Liver (tissue), 9 donors: Measurements from ENCODE around the gene PDYN. TPM values are rescaled to one million over a fixed set of nuclear protein-coding genes. Genes with fewer than 3 reads are reported as not detected.

Experiments used
- DNase-seq: peaks from one replicate; pipeline ENCODE4 v3.0.0-alpha.2; 2017; ENCODE audit warnings: low spot score
- H3K27ac ChIP-seq, 2 donors: one replicate each; pipeline ENCODE4 v1.7.0; 2013; ENCODE audit warnings: inconsistent platforms in 2 of 2, low read length in 2 of 2, control low read depth in 1 of 2, low read depth in 1 of 2, mild to moderate bottlenecking in 1 of 2
- H3K27me3 ChIP-seq, 4 donors: one replicate each; pipeline versions ENCODE4 v1.6.1 to v1.7.0; 2013; ENCODE audit warnings: low read length in 3 of 4, inconsistent platforms in 1 of 4, mild to moderate bottlenecking in 1 of 4, moderate library complexity in 1 of 4; ENCODE audit not compliant: control insufficient read depth in 4 of 4, insufficient read depth in 4 of 4
- H3K36me3 ChIP-seq, 4 donors: one replicate each; pipeline versions ENCODE4 v1.6.1 to v1.7.0; 2013; ENCODE audit warnings: low read length in 3 of 4, mild to moderate bottlenecking in 3 of 4, low read depth in 1 of 4, moderate library complexity in 1 of 4; ENCODE audit not compliant: control insufficient read depth in 4 of 4, insufficient read depth in 3 of 4
- H3K4me1 ChIP-seq, 4 donors: one replicate each; pipeline versions ENCODE4 v1.6.1 to v1.7.0; 2013; ENCODE audit warnings: low read length in 3 of 4, mild to moderate bottlenecking in 3 of 4, moderate library complexity in 1 of 4; ENCODE audit not compliant: control insufficient read depth in 4 of 4, insufficient read depth in 4 of 4
- H3K4me3 ChIP-seq, 3 donors: one replicate each; pipeline versions ENCODE4 v1.6.1 to v1.7.0; 2013; ENCODE audit warnings: low read length in 3 of 3, control low read depth in 1 of 3, low read depth in 1 of 3, mild to moderate bottlenecking in 1 of 3
- H3K9ac ChIP-seq, 2 donors: one replicate each; pipeline ENCODE4 v1.7.0; 2013; ENCODE audit warnings: low read length in 2 of 2, mild to moderate bottlenecking in 2 of 2, moderate library complexity in 2 of 2, control low read depth in 1 of 2, low read depth in 1 of 2
- H3K9me3 ChIP-seq, 4 donors: one replicate each; pipeline versions ENCODE4 v1.6.1 to v1.7.0; 2013; ENCODE audit warnings: low read length in 3 of 4; ENCODE audit not compliant: control insufficient read depth in 4 of 4
- EGR1 ChIP-seq, 2 donors: IDR thresholded peaks; 2 replicates each; pipeline ENCODE4 v1.6.1; 2016 to 2018; ENCODE audit warnings: antibody characterized with exemption in 2 of 2, low read depth in 2 of 2
- FOXA1 ChIP-seq: IDR thresholded peaks from 2 replicates; pipeline ENCODE4 v1.6.1; 2016; ENCODE audit warnings: antibody characterized with exemption
- FOXA2 ChIP-seq: IDR thresholded peaks from 2 replicates; pipeline ENCODE4 v1.6.1; 2016; ENCODE audit warnings: antibody characterized with exemption
- GABPA ChIP-seq, 2 donors: IDR thresholded peaks in 1 of 2; conservative IDR thresholded peaks in 1 of 2; 2 replicates each; pipeline ENCODE4 v1.6.1; 2016; ENCODE audit warnings: antibody characterized with exemption in 2 of 2, mild to moderate bottlenecking in 1 of 2, moderate library complexity in 1 of 2
- HNF4A ChIP-seq, 2 donors: conservative IDR thresholded peaks; 2 replicates each; pipeline ENCODE4 v1.6.1; 2016; ENCODE audit warnings: antibody characterized with exemption in 2 of 2, mild to moderate bottlenecking in 2 of 2
- JUND ChIP-seq, 2 donors: IDR thresholded peaks; 2 replicates each; pipeline ENCODE4 v1.6.1; 2016; ENCODE audit warnings: antibody characterized with exemption in 2 of 2
- NR2F2 ChIP-seq: IDR thresholded peaks from 2 replicates; pipeline ENCODE4 v1.6.1; 2016; ENCODE audit warnings: antibody characterized with exemption
- RXRA ChIP-seq, 2 donors: IDR thresholded peaks; 2 replicates each; pipeline ENCODE4 v1.6.1; 2017 to 2018; ENCODE audit warnings: antibody characterized with exemption in 2 of 2, mild to moderate bottlenecking in 1 of 2
- SP1 ChIP-seq: IDR thresholded peaks from 2 replicates; pipeline ENCODE4 v1.6.1; 2018; ENCODE audit warnings: antibody characterized with exemption, mild to moderate bottlenecking
- TAF1 ChIP-seq: conservative IDR thresholded peaks from 2 replicates; pipeline ENCODE4 v1.6.1; 2016; ENCODE audit warnings: antibody characterized with exemption, mild to moderate bottlenecking
- YY1 ChIP-seq: IDR thresholded peaks from 2 replicates; pipeline ENCODE4 v1.6.1; 2016; ENCODE audit warnings: antibody characterized with exemption, mild to moderate bottlenecking
- ZBTB33 ChIP-seq: IDR thresholded peaks from 2 replicates; pipeline ENCODE4 v1.6.1; 2016; ENCODE audit warnings: antibody characterized with exemption
- WGBS: extraction: QIAGEN DNeasy Blood & Tissue Kit; methylation state at CpG from one replicate; pipeline ENCODE4 v1.1.7; 2013; 5-methylcytosine and 5-hydroxymethylcytosine counted together
- polyA plus RNA-seq, 2 donors: library from polyadenylated mRNA; stranded (reverse) in 1 of 2; unstranded in 1 of 2; fragments of 200-250 nt in 1 of 2; fragments of >200 nt in 1 of 2; fragmentation: Nextera tagmentation in 1 of 2; extraction: Ambion mirVana in 1 of 2; gene quantifications; one replicate each; pipeline versions ENCODE4 v1.2.1 to v1.2.3, GENCODE V29; 2013 to 2015
- total RNA-seq, 2 donors: library from RNA; depleted of rRNA; stranded (reverse); fragments of >200 nt; gene quantifications; one replicate each; pipeline ENCODE4 v1.2.3, GENCODE V29; 2014
- donor health status: healthy.
- donor health status: healthy.
- donor health status: healthy.
- donor health status: healthy.
- donor health status: healthy.

PDYN gene
- total and polyA plus RNA-seq, 4 donors: not detected

DNA sequence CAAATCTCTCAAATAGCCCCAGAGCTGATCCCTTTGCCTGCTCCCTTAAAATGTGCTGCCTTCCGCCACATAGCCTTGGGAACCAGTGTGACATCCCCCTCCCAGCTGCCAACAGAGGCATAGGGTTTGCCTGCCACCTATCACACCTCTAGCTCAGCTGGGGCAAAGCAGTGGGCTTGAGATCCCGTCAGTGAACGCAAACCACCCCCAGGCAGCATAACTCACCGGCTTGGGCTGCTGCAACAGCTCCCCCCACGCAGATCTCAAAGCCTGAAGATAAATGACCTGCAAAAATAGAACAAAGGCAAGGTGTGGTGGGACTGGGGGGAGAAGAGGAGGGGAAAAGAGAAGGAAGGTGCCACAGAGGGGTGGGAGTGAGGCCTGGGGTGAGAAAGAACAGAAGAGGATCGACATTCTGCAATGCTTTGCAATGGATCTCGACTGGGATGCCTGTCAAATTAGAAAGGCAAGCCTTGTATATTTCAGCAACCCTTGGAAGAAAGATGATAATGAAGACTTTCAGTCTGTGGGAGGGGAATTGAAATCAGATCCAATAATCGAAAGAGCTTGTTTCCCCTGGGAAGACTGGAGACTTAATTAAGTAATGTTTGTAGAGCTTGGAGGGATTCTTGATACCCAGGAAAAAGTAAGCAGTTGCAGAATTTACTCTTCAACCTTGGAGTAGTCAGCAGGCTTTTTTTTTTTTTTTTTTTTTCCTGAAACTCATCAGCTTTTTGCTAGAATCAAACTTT is 1.3 kb downstream of the PDYN start:
- DNase-seq: no peak
- Histone ChIP-seq H3K9ac (no peak overlapping the region), H3K4me1 (no peaks in the 10 kb centered on the region), H3K27ac (no peak overlapping the region), H3K9me3 (no peaks in the 10 kb centered on the region), H3K36me3 (no peaks in the 10 kb centered on the region), H3K4me3 (no peak overlapping the region), H3K27me3 (peaks cover 0 to 17% (median 3%) of the 10 kb centered on the region in 4 donors)
- WGBS: 35% methylated on average over 8 of the region's 8 CpGs
- no peak for TF ChIP-seq FOXA2
- no peak for TF ChIP-seq RXRA (IDR thresholded peaks at IDR 0.05)
- no peak for TF ChIP-seq ZBTB33
- TF ChIP-seq FOXA1: no peak
- TF ChIP-seq HNF4A (conservative IDR thresholded peaks at IDR 0.05): no peak
- TF ChIP-seq GABPA (IDR thresholded peaks at IDR 0.05 in 1 of 2, conservative IDR thresholded peaks at IDR 0.05 in 1 of 2): no peak
- no peak for TF ChIP-seq JUND (IDR thresholded peaks at IDR 0.05)
- TF ChIP-seq SP1: no peak
- TF ChIP-seq YY1: no peak
- no peak for TF ChIP-seq EGR1 (IDR thresholded peaks at IDR 0.05; ENCODE audit: low read depth in 2 of 2)

GRCh38 chr20:1987826-1988225 is 6.0 kb downstream of the PDYN start:
- TF ChIP-seq NR2F2 (no peak), HNF4A (conservative IDR thresholded peaks at IDR 0.05) (no peak), SP1 (no peak), FOXA2 (no peak), ZBTB33 (no peak)
- no peak for DNase-seq
- Histone ChIP-seq H3K27ac (no peak overlapping the region), H3K4me1 (no peaks in the 10 kb centered on the region), H3K27me3 (peaks cover 0 to 21% (median 2%) of the 10 kb centered on the region in 4 donors), H3K36me3 (no peaks in the 10 kb centered on the region), H3K9ac (no peak overlapping the region), H3K9me3 (no peaks in the 10 kb centered on the region), H3K4me3 (no peak overlapping the region)
- WGBS: 65% methylated on average over 3 of the region's 3 CpGs

GRCh38 chr20:1983301-1983700 is 10.6 kb downstream of the PDYN start:
- no peak overlapping the region for H3K27ac ChIP-seq
- no peaks in the 10 kb centered on the region for H3K9me3 ChIP-seq
- H3K36me3 ChIP-seq: no peaks in the 10 kb centered on the region
- TF ChIP-seq TAF1 (no peak), ZBTB33 (no peak)
- no peaks in the 10 kb centered on the region for H3K4me1 ChIP-seq
- H3K9ac ChIP-seq: no peak overlapping the region
- DNase-seq: no peak
- H3K4me3 ChIP-seq: no peak overlapping the region
- peaks cover 0 to 10% (median 3%) of the 10 kb centered on the region in 4 donors for H3K27me3 ChIP-seq
- 38% methylated on average over 4 of the region's 4 CpGs for WGBS
